ENCODE data around the gene C2orf68.

- TF ChIP-seq CBX2 (IDR thresholded peaks at IDR 0.05; ENCODE audit: insufficient read depth, low read length, poor library complexity, severe bottlenecking) (no peak), HMGXB4 (CRISPR knock-in tag; IDR thresholded peaks at IDR 0.05) (no peak), SP1 (CRISPR knock-in tag; IDR thresholded peaks at IDR 0.05) (no peak; the same call in 1 of the 2 replicates), BRCA1 (IDR thresholded peaks at IDR 0.05) (no peak), BRCA1 (CRISPR knock-in tag; IDR thresholded peaks at IDR 0.05) (no peak), RBBP5 (IDR thresholded peaks at IDR 0.05; ENCODE audit: borderline replicate concordance, insufficient read depth, low read length, poor library complexity, severe bottlenecking) (peak; percentile 44), PRPF4 (IDR thresholded peaks at IDR 0.05; ENCODE audit: insufficient read depth, low read depth, low read length, poor library complexity, severe bottlenecking) (no peak)
Observed at GRCh38 chr2:85602476-85603234, 9.2 kb downstream of the C2orf68 start, which contains the start of gene TMEM150A.
